Effector CD4-positive, alpha-beta T cell (primary cell): ENCODE measurements around the gene CCDC57.
A peak's percentile ranks its signal among the peaks of the same experiment; 100 is the strongest.
"Not testable (repeated sequence)": the region's sequence is repeated elsewhere in the genome, so short reads cannot be mapped to it uniquely, and the experiment has no call there.

Experiments
- DNase-seq: peaks from one replicate; pipeline ENCODE4 v3.0.0-alpha.2; 2020

The CCDC57 gene

GRCh38 chr17:82149401-82150099 is 63.1 kb downstream of the CCDC57 start:
- no peak for DNase-seq

- no peak for DNase-seq
Observed at GRCh38 chr17:82148997-82149396, 63.6 kb downstream of the CCDC57 start.

GRCh38 chr17:82148011-82148410 is 64.6 kb downstream of the CCDC57 start:
- no peak for DNase-seq

GRCh38 chr17:82146663-82147654 is 65.7 kb downstream of the CCDC57 start:
- DNase-seq = no peak

- no peak for DNase-seq
Observed at GRCh38 chr17:82145550-82146155, 67.0 kb downstream of the CCDC57 start.

GRCh38 chr17:82143333-82143732 is 69.3 kb downstream of the CCDC57 start:
- no peak for DNase-seq

- DNase-seq = not testable (repeated sequence)
Observed at GRCh38 chr17:82139961-82140360, 72.7 kb downstream of the CCDC57 start.

- DNase-seq = no peak
Observed at GRCh38 chr17:82138511-82138992, 74.1 kb downstream of the CCDC57 start.

GRCh38 chr17:82134101-82134500 is 78.5 kb downstream of the CCDC57 start:
- no peak for DNase-seq

- not testable (repeated sequence) for DNase-seq
Observed at GRCh38 chr17:82133166-82133953, 79.3 kb downstream of the CCDC57 start.

- DNase-seq = no peak
Observed at GRCh38 chr17:82129095-82129494, 83.5 kb downstream of the CCDC57 start.

GRCh38 chr17:82128287-82128686 is 84.4 kb downstream of the CCDC57 start:
- no peak for DNase-seq

- DNase-seq = peak; percentile 18
Observed at GRCh38 chr17:82127704-82128103, 84.9 kb downstream of the CCDC57 start.

GRCh38 chr17:82127315-82127595 is 85.4 kb downstream of the CCDC57 start:
- no peak for DNase-seq

GRCh38 chr17:82126556-82127314 is 85.9 kb downstream of the CCDC57 start:
- DNase-seq = peak; percentile 88

- no peak for DNase-seq
Observed at GRCh38 chr17:82124101-82124500, 88.5 kb downstream of the CCDC57 start.

GRCh38 chr17:82121660-82122629 is 90.7 kb downstream of the CCDC57 start:
- DNase-seq = no peak

- DNase-seq = no peak
Observed at GRCh38 chr17:82121246-82121645, 91.4 kb downstream of the CCDC57 start.

- DNase-seq = no peak
Observed at GRCh38 chr17:82120148-82120547, 92.5 kb downstream of the CCDC57 start.

- DNase-seq = no peak
Observed at GRCh38 chr17:82118815-82119380, 93.7 kb downstream of the CCDC57 start.
